ENCODE results near the gene RNASEH1. TPM values are rescaled to one million over a fixed set of nuclear protein-coding genes. Genes with fewer than 3 reads are reported as not detected.

Gene RNASEH1
- total and polyA plus RNA-seq, 2 of the 8 experiments (the other 6 are each of a cell fraction or from before 2014, with no cell fraction given), result 11.7 to 42.7 TPM

- Histone ChIP-seq H3K27ac (ENCODE audit: low read depth, low read length) (no peak overlapping the region), H3K27me3 (replicated peaks in 1 of 4; ENCODE audit: control insufficient read depth in 3 of 4, extremely low read depth in 1 of 4, insufficient read depth in 3 of 4, low read length in 3 of 4) (no peaks in the 10 kb centered on the region), H3K36me3 (ENCODE audit: control insufficient read depth in 2 of 4, insufficient read depth in 4 of 4, low read length in 3 of 4) (no peaks in the 10 kb centered on the region; a peak in 1 of 8 replicates), H3K23me2 (ENCODE audit: low read depth, low read length) (peaks cover 18% of the 10 kb centered on the region), H3K4me3 (ENCODE audit: extremely low read depth in 1 of 4, insufficient read depth in 2 of 4, low read depth in 3 of 4, low read length in 4 of 4) (no peak overlapping the region), H4K91ac (replicated peaks; ENCODE audit: insufficient read length, low read length) (no peak overlapping the region), H3K4ac (replicated peaks; ENCODE audit: insufficient read length, low read depth, low read length) (no peak overlapping the region), H4K5ac (ENCODE audit: insufficient read length, low read depth, low read length) (no peak overlapping the region), H3K4me1 (replicated peaks in 1 of 4; ENCODE audit: control insufficient read depth in 3 of 4, insufficient read depth in 4 of 4, low read length in 3 of 4) (peaks cover 0 to 5% (median under 1%) of the 10 kb centered on the region in 4 experiments; a peak in 4 of 7 replicates), H2BK15ac (ENCODE audit: low read length) (no peak overlapping the region), H2BK20ac (ENCODE audit: low read length) (no peak overlapping the region), H3K14ac (ENCODE audit: insufficient read length) (no peak overlapping the region), H3K79me1 (ENCODE audit: low read depth, low read length) (no peaks in the 10 kb centered on the region; the same call in 1 of the 2 replicates), H3K23ac (ENCODE audit: insufficient read length) (no peak overlapping the region), H2BK5ac (ENCODE audit: low read depth, low read length) (no peak overlapping the region), H3K18ac (ENCODE audit: extremely low read depth, low read length) (no peak overlapping the region), H3K4me2 (ENCODE audit: insufficient read depth in 1 of 2, low read depth in 2 of 2, low read length in 2 of 2) (no peak overlapping the region), H4K8ac (ENCODE audit: extremely low read depth, insufficient read depth, low read length) (no peak overlapping the region), H3K9me3 (ENCODE audit: insufficient read depth in 2 of 2, low read depth in 1 of 2, low read length in 1 of 2) (no peaks in the 10 kb centered on the region), H2AFZ (ENCODE audit: low read length) (no peak overlapping the region), H2BK12ac (ENCODE audit: low read depth, low read length) (no peak overlapping the region), H3K56ac (replicated peaks; ENCODE audit: insufficient read length, low read depth, low read length) (no peak overlapping the region), H3K79me2 (ENCODE audit: control insufficient read depth in 1 of 2, insufficient read depth in 2 of 2, low read length in 2 of 2) (peaks cover 0 to 7% of the 10 kb centered on the region in 2 experiments; a peak in 1 of 4 replicates), H3K9ac (replicated peaks in 1 of 4; ENCODE audit: extremely low read depth in 1 of 4, low read depth in 3 of 4, low read length in 3 of 4) (no peak overlapping the region), H2BK120ac (replicated peaks; ENCODE audit: low read depth, low read length) (no peak overlapping the region), H2AK5ac (ENCODE audit: low read depth, low read length) (no peak overlapping the region), H4K20me1 (replicated peaks in 1 of 2; ENCODE audit: control insufficient read depth in 1 of 2, insufficient read depth in 2 of 2, low read length in 2 of 2) (peaks cover 0 to 9% of the 10 kb centered on the region in 2 experiments)
- FAIRE-seq, result no peak
- 83% methylated on average over 13 of the region's 13 CpGs; no CpG with 5 or more reads in 1 of the 2 experiments for WGBS, 2 experiments (ENCODE audit: extremely low coverage in 1 of 2, insufficient coverage in 1 of 2, insufficient read length in 1 of 2, insufficient replicate concordance in 2 of 2, low coverage in 1 of 2, low lambda C conversion rate in 2 of 2, missing lambda C conversion rate in 1 of 2)
- DNase-seq (ENCODE audit: low read depth in 1 of 2, low spot score in 2 of 2), result no peak
- ChIA-PET POLR2A (ENCODE audit: partially characterized antibody) (interaction anchor here (0.5 to 1.5 kb wide), 2 partner anchors 15 to 17 kb away, joined by 3 to 4 read pairs; no protein-coding TSS in a partner anchor), CTCF (ENCODE audit: partially characterized antibody) (no interaction called here)
- TF ChIP-seq E2F6 (IDR thresholded peaks at IDR 0.05) (no peak), FOSL1 (IDR thresholded peaks at IDR 0.05; ENCODE audit: insufficient read depth, low read depth, low read length) (no peak), SAP30 (IDR thresholded peaks at IDR 0.05; ENCODE audit: insufficient read depth, insufficient replicate concordance, low read length) (no peak), SUZ12 (IDR thresholded peaks at IDR 0.05; ENCODE audit: low read length) (no peak), EZH2 (IDR thresholded peaks at IDR 0.05; ENCODE audit: low read depth, low read length, severe bottlenecking) (no peak), JUND (IDR thresholded peaks at IDR 0.05; ENCODE audit: low read length) (no peak), BACH1 (IDR thresholded peaks at IDR 0.05; ENCODE audit: low read length) (no peak), HDAC2 (IDR thresholded peaks at IDR 0.05; ENCODE audit: borderline replicate concordance in 1 of 2, low read depth in 2 of 2, low read length in 2 of 2) (no peak), CBX5 (IDR thresholded peaks at IDR 0.05; ENCODE audit: low read depth, low read length) (no peak), SIN3A (conservative IDR thresholded peaks at IDR 0.05 in 1 of 2, IDR thresholded peaks at IDR 0.05 in 1 of 2; ENCODE audit: low read depth in 1 of 2, low read length in 2 of 2) (no peak), KDM5A (IDR thresholded peaks at IDR 0.05; ENCODE audit: low read length) (no peak), MAX (IDR thresholded peaks at IDR 0.05) (no peak)
These were observed 35.1 kb downstream of the RNASEH1 start for GRCh38 chr2:3522961-3523421.

Measured in H1 (cell line).